GM23248 (cell line): ENCODE measurements around the gene SLC36A2.
"Not testable (repeated sequence)": the region's sequence is repeated elsewhere in the genome, so short reads cannot be mapped to it uniquely, and the experiment has no call there.

ENCODE experiments used
- EZH2 ChIP-seq: fragments of 200-600 bp; sonication (generic); IDR thresholded peaks from 2 replicates; pipeline ENCODE4 v1.6.1; 2018; ENCODE audit warnings: antibody characterized with exemption, mild to moderate bottlenecking; ENCODE audit not compliant: insufficient read depth, poor library complexity, severe bottlenecking
- EZH2phosphoT487 ChIP-seq: fragments of 200-600 bp; sonication (generic); IDR thresholded peaks from 2 replicates; pipeline ENCODE4 v1.6.1; 2018; ENCODE audit warnings: antibody characterized with exemption, moderate library complexity, mild to moderate bottlenecking, low read depth; ENCODE audit not compliant: insufficient read depth

DNA sequence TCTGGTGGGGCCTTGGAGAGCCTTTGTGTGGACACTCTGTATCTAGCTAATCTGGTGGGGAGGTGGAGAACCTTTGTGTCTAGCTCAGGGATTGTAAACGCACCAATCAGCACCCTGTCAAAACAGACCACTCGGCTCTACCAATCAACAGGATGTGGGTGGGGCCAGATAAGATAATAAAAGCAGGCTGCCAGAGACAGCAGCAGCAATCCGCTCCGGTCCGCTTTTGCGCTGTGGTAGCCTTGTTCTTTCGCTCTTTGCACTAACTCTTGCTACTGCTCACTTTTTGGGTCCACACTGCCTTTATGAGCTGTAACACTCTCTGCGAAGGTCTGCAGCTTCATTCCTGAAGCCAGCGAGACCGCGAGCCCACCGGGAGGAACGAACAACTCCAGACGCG is 37.5 kb downstream of the SLC36A2 start:
- TF ChIP-seq EZH2, EZH2phosphoT487: not testable (repeated sequence)
